Hematopoietic multipotent progenitor cell (in vitro differentiated cells): ENCODE measurements around the gene GPR84. TPM values are rescaled to one million over a fixed set of nuclear protein-coding genes. Genes with fewer than 3 reads are reported as not detected.
"Not testable (repeated sequence)": the region's sequence is repeated elsewhere in the genome, so short reads cannot be mapped to it uniquely, and the experiment has no call there.

ENCODE experiments used
- DNase-seq, 3 donors: peaks; one replicate each; pipeline ENCODE4 v3.0.0-alpha.2; 2011 to 2015; ENCODE audit warnings: low read depth in 2 of 3, low spot score in 2 of 3
- total RNA-seq: library from RNA; depleted of rRNA; stranded (reverse); fragments of >200 nt; gene quantifications from one replicate; pipeline ENCODE4 v1.2.3, GENCODE V29; 2012

GPR84 gene
- total RNA-seq, 1 donor, result 0.81 TPM

DNA sequence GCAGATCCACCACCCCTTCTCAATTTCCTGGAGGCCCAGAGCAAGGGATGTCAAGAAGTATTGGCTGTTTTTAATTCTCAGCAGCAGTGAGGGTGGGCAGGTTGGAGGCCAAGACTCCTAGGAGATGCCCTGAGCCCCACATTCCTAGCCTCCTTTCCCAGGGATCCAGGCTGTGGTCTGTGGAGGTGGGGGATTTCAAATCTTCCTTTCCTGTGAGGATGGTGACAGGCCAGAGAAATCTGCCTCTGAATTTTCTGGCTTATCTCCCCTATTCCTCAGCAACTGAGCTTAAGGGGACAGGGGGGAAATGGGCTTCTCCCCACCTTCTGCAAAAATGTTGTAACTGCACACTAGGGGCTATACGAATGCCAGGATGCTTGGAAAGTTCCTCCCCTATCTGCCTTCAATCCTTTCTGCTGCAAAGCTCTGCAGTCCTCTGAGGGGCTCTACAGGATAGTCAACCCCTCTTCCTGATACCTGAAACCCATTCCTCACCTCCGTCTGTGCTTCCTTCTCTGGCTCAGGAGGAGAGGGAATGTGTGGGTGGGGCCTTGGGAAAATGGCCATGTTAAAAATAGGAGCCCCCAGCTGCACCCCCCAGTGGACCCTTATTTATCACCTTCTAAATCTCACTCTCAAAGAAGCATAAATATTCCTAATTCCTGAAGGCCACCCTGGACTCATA lies 6.6 kb downstream of the GPR84 start:
- DNase-seq, result no peak

DNA sequence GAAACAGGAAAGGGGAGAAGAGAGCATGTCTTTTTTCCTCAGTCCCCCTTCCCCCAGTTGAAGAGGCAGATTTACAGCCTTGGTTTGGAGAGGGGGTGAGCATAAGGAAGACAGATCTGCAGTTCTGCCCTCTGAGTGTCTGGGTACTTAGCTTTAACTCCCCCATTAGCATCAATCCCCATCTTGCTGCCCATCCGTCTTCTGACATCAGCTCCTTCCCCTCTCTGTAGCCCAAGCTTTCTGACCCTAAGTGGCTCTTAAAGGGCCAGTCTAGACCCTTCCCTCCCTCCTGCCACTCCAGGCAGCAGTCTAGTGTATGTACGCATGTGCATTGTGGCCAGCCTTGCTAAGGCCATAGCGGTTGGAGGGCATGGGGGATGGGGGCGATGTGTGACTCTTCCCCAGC lies 7.3 kb downstream of the GPR84 start:
- no peak for DNase-seq

DNA sequence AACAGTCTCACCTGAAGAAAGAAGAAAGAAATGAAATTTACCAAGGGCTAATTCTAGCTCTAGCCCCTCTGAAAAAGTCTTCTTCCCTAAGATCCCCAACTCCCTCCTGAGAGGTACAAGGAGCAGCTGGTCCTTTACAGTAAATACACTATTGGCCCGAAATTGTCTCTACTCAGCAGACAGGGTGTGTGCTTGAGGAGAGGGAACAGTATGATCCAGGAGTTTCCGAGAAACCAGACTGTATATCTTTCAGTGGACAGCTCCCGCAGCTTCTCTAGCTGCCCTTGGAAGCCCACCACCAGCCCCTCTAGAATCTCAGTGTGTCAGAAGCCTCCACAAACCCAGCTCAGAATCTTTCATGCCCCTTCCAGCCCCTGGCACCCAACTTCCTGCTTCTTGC lies 8.1 kb downstream of the GPR84 start:
- no peak for DNase-seq

DNA sequence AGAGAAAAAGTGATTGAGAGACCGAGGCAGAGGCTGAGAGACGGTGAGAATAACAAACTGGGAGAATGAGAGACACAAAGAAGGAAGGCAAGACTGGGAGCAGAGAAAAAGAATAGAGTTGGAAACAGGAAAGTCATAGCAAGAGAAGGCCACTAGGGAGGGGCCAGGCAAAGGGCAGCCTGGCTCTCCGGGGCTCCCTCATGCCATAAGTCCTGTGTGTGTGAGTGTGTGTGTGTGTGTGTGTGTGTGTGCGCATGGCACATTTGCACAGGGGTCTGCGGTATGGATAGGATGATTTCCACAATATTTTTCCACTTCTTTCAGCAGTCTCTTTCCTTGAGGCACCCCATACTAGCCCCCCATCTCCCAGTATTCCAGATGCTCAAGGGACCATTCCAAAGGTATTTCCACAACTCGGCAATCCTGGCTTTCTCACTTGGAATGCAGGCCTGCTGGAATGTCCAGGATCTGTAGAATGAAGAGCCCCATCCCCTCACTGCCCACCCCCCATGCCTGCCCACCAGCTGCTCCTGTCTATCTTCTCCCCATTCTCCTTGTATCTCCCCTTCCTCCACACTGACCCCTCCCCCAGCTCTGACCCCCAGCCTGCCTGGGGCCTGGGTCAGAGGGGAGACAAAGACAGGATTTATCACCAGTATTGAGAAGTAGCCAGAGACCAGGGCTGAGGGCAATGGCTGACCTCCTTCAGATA lies 9.0 kb downstream of the GPR84 start:
- DNase-seq, result no peak

DNA sequence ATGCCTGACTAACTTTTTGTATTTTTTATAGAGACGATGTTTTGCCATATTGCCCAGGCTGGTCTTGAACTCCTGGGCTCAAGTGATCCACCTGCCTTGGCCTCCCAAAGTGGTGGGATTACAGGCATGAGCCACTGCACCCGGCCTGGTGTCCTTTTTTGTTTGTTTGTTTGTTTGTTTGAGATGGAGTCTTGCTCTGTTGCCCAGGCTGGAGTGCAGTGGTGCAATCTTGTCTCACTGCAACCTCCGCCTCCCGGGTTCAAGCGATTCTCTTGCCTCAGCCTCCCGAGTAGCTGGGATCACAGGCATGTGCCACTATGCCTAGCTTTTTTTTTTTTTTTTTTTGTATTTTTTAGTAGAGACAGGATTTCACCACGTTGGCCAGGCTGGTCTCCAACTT lies 10.0 kb downstream of the GPR84 start:
- not testable (repeated sequence) for DNase-seq

DNA sequence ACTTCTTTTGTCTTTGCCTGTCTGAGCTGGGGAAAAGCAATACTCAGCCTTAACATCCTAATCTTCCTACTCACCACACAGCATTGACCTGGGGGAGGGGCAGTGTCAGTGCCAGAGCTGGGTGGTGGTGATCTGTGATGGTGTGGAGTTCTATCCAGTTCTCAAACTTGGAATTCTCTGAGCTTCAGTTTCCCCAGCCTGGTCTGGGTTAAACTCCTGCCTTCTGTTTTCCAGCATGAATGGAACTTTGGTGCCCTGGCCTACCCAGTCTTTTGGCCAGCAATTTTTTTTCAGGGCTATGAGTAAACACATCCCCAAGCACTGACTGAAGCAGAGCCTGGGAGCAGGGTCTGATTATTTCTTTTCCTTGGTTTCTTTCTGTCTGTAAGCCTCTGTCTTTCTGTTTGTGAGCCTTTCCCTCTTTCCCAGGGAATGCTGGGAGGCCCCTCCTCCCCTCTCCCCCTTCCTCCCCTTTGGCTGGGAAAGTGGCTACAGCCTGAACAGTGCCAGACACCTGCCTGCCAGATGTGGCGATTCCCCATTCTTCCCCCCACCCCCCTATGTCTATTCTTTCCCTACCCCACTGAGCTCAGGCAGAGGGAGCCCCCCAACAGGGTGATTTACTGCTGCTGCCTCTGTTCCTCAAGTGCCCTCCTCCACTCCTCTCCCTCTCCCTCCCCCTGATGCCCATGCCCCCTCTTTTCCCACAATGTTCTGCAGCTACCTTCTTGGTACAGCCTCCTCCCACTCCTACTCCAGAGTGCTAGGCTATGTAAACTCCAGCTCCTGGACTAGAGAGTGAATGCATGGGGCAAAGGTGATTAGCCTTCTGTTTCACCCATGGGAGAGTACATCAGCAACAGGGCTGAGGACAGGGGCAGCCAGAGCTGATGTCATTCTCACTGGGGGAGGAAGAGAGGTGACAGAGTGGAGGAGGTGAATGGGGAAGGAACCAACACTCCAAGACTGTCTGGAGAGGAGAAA lies 11.1 kb downstream of the GPR84 start:
- no peak for DNase-seq

DNA sequence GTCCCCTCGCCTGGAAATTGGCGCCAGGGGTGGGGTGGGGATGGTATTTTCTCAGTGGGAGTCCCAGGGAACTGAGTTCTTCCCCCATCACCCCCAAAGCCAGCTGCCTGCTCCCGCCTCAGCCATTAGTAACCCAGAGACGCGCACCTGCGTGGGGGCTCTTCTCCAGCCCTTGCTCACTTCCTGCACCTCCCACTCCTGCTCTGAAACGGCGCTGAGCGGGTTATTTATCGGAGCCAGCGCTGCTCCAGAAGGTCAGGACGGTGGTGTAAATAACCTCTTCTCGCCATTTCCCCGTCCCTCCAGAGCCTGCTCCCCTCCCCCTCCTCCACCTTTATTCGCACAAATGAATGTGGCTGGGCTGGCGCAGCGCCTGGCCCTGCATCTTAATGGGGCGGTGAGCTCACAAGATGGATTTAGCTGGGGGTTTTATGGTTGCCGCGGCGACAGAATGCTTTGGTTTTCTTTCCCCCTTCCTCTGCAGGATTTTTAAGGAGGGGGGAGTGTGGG lies 12.2 kb downstream of the GPR84 start:
- peak in 1 of 3 donors; percentile 62 for DNase-seq

DNA sequence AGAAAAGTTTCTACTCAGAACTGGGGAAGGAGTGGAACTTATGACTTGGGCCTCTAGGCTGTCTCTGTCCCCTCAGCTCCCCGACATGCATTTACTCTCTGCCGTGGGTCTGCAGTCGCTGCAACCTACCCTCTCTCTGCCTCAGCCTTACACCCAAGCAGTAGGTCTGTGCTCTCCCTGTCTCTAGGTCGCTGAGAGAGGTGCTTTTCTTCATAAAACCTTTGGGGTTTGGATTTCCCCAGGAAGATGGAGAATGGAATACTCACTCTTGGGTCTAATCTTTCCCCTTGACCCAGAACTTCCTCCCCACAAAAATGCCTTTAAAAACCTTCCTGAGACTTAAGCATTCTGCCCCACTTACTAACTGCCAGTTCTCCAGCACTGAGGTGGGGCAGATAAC lies 12.9 kb downstream of the GPR84 start:
- no peak for DNase-seq

DNA sequence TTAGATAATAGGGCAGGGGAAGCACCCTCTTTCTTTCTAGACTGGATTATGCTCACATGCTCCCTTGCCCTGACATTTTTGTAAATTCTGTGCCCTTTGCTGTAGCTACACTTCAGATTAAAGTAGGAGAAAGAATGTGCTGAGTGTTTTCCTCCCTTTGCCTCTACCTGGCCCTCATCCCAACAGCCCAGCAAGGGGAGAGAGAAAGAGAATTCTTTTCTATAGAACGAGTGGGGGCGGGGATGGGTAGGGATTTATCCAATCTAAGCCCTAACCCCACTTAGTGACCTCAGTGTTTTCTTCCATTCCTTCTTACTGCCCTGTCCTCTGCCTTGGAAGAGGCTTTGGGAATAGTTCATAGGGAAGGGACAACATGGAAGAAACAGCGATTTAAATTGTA lies 13.5 kb downstream of the GPR84 start:
- no peak for DNase-seq

DNA sequence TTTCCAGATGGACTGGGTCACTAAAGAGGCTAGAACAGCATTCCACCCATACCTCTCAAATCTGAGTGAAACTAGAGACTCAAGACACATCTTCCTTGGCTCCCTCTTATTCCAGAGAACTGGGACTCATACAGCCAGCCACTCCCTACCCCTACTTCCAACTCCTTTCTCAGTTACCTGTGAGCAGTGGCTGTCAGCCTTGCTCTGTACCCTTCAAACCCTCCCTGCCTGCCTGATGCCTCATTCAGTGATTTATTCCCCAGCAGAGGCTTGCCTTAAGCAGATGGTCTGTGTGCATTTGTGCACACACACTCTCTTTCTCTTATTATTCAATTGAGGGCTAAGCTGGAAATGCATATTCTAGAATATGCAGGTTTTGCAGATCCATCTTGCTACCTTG lies 14.6 kb downstream of the GPR84 start:
- DNase-seq, result no peak

GRCh38 chr12:54349036-54349435 lies 15.2 kb downstream of the GPR84 start:
- DNase-seq, result no peak

GRCh38 chr12:54341378-54342300 lies 22.6 kb downstream of the GPR84 start:
- no peak for DNase-seq

GRCh38 chr12:54340846-54341245 lies 23.4 kb downstream of the GPR84 start:
- DNase-seq, result no peak

DNA sequence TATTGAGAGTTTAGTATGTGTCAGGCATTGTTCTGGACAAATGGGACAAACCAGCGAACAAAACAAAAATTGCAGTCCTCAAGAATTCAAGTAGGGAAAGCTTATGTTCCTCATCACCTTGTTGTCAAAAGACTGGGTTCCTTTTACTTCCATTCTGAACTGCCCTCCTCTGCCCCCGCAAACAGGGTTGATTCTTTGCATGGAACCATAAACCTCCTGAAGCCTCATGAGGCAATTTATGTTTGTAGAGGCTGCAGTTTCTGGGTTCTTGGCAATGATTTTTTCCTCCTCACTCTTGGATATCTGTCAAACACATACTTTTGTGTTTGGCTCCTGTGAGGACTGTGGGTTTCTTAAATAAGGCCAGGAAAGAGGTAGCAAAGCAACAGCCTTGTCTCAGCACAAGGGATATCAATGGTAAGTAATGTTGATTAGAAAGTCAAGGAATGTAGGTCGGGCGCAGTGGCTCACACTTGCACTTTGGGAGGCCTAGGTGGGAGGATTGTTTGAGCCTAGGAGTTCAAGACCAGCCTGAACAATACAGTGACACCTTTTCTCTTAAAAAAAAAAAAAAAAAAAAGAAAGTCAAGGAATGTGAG lies 25.5 kb downstream of the GPR84 start:
- DNase-seq, result no peak

- DNase-seq, result no peak
Measured at GRCh38 chr12:54337854-54338650, 26.2 kb downstream of the GPR84 start.

DNA sequence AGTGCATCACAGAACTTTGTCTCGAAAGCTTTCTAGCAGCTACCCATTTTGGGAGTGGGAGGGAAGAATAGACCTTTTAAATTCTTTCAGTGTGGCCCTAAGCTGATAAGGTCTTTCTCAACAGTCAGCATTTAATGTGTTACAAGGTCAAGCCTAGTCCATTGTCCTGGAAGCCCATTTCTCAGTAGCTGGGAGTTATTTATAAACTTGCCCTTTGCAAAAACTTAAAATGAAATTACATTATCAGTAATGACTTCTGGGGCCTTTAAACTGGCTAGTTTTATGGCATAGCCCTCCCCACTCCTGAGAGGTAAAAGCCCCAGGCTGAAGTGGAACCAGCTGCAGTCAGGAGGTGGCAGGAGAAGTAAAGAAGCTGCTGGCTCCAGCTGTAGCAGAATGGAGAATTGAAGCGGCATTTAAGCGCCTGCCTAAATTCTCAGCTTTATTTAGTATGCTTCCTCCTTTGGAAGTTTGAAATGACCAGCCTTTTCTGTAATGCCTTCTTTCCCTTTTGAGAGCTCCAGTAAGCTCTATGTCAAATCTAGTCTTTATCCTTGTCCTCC lies 26.9 kb downstream of the GPR84 start:
- DNase-seq, result peak in 1 of 3 donors; percentile 63

GRCh38 chr12:54333420-54334034 lies 30.8 kb downstream of the GPR84 start:
- no peak for DNase-seq

- no peak for DNase-seq
Measured at GRCh38 chr12:54331461-54331860, 32.8 kb downstream of the GPR84 start.
